Fibroblast of lung (primary cell): Measurements from ENCODE around the gene SNIP1. TPM values are rescaled to one million over a fixed set of nuclear protein-coding genes. Genes with fewer than 3 reads are reported as not detected.
A peak's percentile ranks its signal among the peaks of the same experiment; 100 is the strongest.

Experiments used
- DNase-seq, 2 donors: peaks; one replicate each; pipeline versions ENCODE4 v3.0.0 to v3.0.0-alpha.2; 2010; ENCODE audit warnings: low read depth in 2 of 2
- H2AFZ ChIP-seq: 2 replicates; pipeline ENCODE4 v1.5.1; 2012; ENCODE audit warnings: low read length, control low read depth, inconsistent platforms
- H3K27ac ChIP-seq: 2 replicates; pipeline ENCODE4 v1.5.1; 2011; ENCODE audit warnings: low read length, control low read depth; ENCODE audit not compliant: insufficient read depth
- H3K27me3 ChIP-seq: 2 replicates; pipeline ENCODE4 v1.5.1; 2011; ENCODE audit warnings: mild to moderate bottlenecking, low read length; ENCODE audit not compliant: control insufficient read depth, insufficient read depth
- H3K36me3 ChIP-seq: 2 replicates; pipeline ENCODE4 v1.5.1; 2011; ENCODE audit warnings: low read length; ENCODE audit not compliant: control insufficient read depth, insufficient read depth
- H3K4me1 ChIP-seq: 2 replicates; pipeline ENCODE4 v1.5.1; 2011; ENCODE audit warnings: low read length; ENCODE audit not compliant: control insufficient read depth, insufficient read depth; ENCODE audit errors: extremely low read depth
- H3K4me2 ChIP-seq: 2 replicates; pipeline ENCODE4 v1.5.1; 2011; ENCODE audit warnings: low read length, control low read depth; ENCODE audit not compliant: insufficient read depth; ENCODE audit errors: extremely low read depth
- H3K4me3 ChIP-seq, 4 experiments: fragments of 200-600 bp in 1 of 4; sonication (generic) in 1 of 4; replicated peaks in 1 of 4; 2 replicates each; pipeline ENCODE4 v1.5.1; 2011 to 2016; ENCODE audit warnings: low read length in 4 of 4, low read depth in 3 of 4, mild to moderate bottlenecking in 3 of 4, control low read depth in 2 of 4, inconsistent platforms in 1 of 4, mixed read lengths in 1 of 4; ENCODE audit not compliant: insufficient read depth in 1 of 4; ENCODE audit errors: control extremely low read depth in 1 of 4
- H3K79me2 ChIP-seq: 2 replicates; pipeline ENCODE4 v1.5.1; 2012; ENCODE audit warnings: mild to moderate bottlenecking, low read length, inconsistent platforms; ENCODE audit not compliant: control insufficient read depth, insufficient read depth
- H3K9ac ChIP-seq: 2 replicates; pipeline ENCODE4 v1.5.1; 2011; ENCODE audit warnings: mild to moderate bottlenecking, low read length, control low read depth; ENCODE audit not compliant: insufficient read depth
- H3K9me3 ChIP-seq: 2 replicates; pipeline ENCODE4 v1.5.1; 2012; ENCODE audit warnings: low read depth, low read length; ENCODE audit not compliant: control insufficient read depth, insufficient read depth
- H4K20me1 ChIP-seq: 2 replicates; pipeline ENCODE4 v1.5.1; 2011; ENCODE audit warnings: low read length; ENCODE audit not compliant: control insufficient read depth, insufficient read depth; ENCODE audit errors: extremely low read depth
- CTCF ChIP-seq, 2 donors: IDR thresholded peaks in 1 of 2; conservative IDR thresholded peaks in 1 of 2; 1 replicate in 1 of 2; 2 replicates in 1 of 2; pipeline ENCODE4 v1.5.1; 2011 to 2012; ENCODE audit warnings: low read length in 2 of 2, control low read depth in 1 of 2, inconsistent platforms in 1 of 2, low read depth in 1 of 2, mild to moderate bottlenecking in 1 of 2
- EZH2 ChIP-seq: IDR thresholded peaks from 2 replicates; pipeline ENCODE4 v1.5.1; 2012; ENCODE audit warnings: low read length, control low read depth, mild to moderate bottlenecking; ENCODE audit errors: missing control alignments
- polyA plus RNA-seq, 2 donors: library from polyadenylated mRNA; depleted of rRNA in 1 of 2; stranded (reverse) in 1 of 2; unstranded in 1 of 2; fragments of >200 nt; gene quantifications; 2 replicates each; pipeline ENCODE4 v1.2.1, GENCODE V29; 2011 to 2012; ENCODE audit warnings: missing spikeins in 1 of 2
- total RNA-seq: library from RNA; depleted of rRNA; stranded (reverse); fragments of >200 nt; gene quantifications from 2 replicates; pipeline ENCODE4 v1.2.1, GENCODE V29; 2014

Gene SNIP1
- total and polyA plus RNA-seq, 2 donors (not counting 1 experiment from before 2014, with no cell fraction given), result 8.2 to 10.9 TPM

- Histone ChIP-seq H3K27ac (no peak overlapping the region), H3K9ac (no peak overlapping the region), H3K4me1 (peaks cover 4% of the 10 kb centered on the region), H3K36me3 (peaks cover 4% of the 10 kb centered on the region), H3K9me3 (no peaks in the 10 kb centered on the region), H3K79me2 (no peaks in the 10 kb centered on the region), H3K4me2 (no peak overlapping the region), H2AFZ (no peak overlapping the region), H4K20me1 (no peaks in the 10 kb centered on the region), H3K27me3 (no peaks in the 10 kb centered on the region), H3K4me3 (no peak overlapping the region)
- DNase-seq, result no peak
- TF ChIP-seq EZH2 (no peak), CTCF (conservative IDR thresholded peaks at IDR 0.05 in 1 of 2, IDR thresholded peaks at IDR 0.05 in 1 of 2; ENCODE audit: low read depth in 1 of 2, low read length in 2 of 2) (no peak)
These were observed 52.0 kb downstream of the SNIP1 start for GRCh38 chr1:37502104-37502503.

- H3K4me2 ChIP-seq, result no peak overlapping the region
- H2AFZ ChIP-seq, result no peak overlapping the region
- no peaks in the 10 kb centered on the region for H3K27me3 ChIP-seq
- H3K4me3 ChIP-seq, result no peak overlapping the region
- H3K79me2 ChIP-seq, result no peaks in the 10 kb centered on the region
- no peaks in the 10 kb centered on the region for H3K9me3 ChIP-seq
- no peak for DNase-seq
- H3K9ac ChIP-seq, result no peak overlapping the region
- H3K36me3 ChIP-seq, result peaks cover 4% of the 10 kb centered on the region
- H3K4me1 ChIP-seq, result peaks cover 4% of the 10 kb centered on the region
- no peaks in the 10 kb centered on the region for H4K20me1 ChIP-seq
- H3K27ac ChIP-seq, result no peak overlapping the region
- TF ChIP-seq CTCF (conservative IDR thresholded peaks at IDR 0.05 in 1 of 2, IDR thresholded peaks at IDR 0.05 in 1 of 2; ENCODE audit: low read depth in 1 of 2, low read length in 2 of 2) (no peak), EZH2 (no peak)
These were observed 52.4 kb downstream of the SNIP1 start for GRCh38 chr1:37501661-37502060.

- H3K27ac ChIP-seq, result no peak overlapping the region
These were observed 55.0 kb downstream of the SNIP1 start for GRCh38 chr1:37498872-37499617.

More at GRCh38 chr1:37498872-37499617, 55.0 kb downstream of the SNIP1 start:
- Histone ChIP-seq H3K36me3 (peaks cover 4% of the 10 kb centered on the region), H3K27me3 (no peaks in the 10 kb centered on the region), H3K4me2 (no peak overlapping the region), H3K4me1 (peaks cover 4% of the 10 kb centered on the region), H3K9ac (no peak overlapping the region), H3K79me2 (no peaks in the 10 kb centered on the region), H4K20me1 (no peaks in the 10 kb centered on the region), H3K9me3 (no peaks in the 10 kb centered on the region), H2AFZ (no peak overlapping the region), H3K4me3 (no peak overlapping the region)
- TF ChIP-seq CTCF (conservative IDR thresholded peaks at IDR 0.05 in 1 of 2, IDR thresholded peaks at IDR 0.05 in 1 of 2; ENCODE audit: low read depth in 1 of 2, low read length in 2 of 2), result no peak
- TF ChIP-seq EZH2, result no peak
- DNase-seq, result peak; percentile 57 to 72
